Neural cell (in vitro differentiated cells): ENCODE results near the gene PTMS.

Experiments
- EZH2 ChIP-seq: fragments of 200-600, 300-800 bp; shearing (Covaris generic), sonication (generic); IDR thresholded peaks from 2 replicates; pipeline ENCODE4 v1.6.1; 2014; ENCODE audit warnings: antibody characterized with exemption, low read length, borderline replicate concordance, mild to moderate bottlenecking; ENCODE audit not compliant: insufficient read depth, poor library complexity, severe bottlenecking
- POLR2AphosphoS5 ChIP-seq: IDR thresholded peaks from 2 replicates; pipeline ENCODE4 v1.6.1; 2012
- TF ChIP-seq, protein P1 (sequence below): fragments of 450-650 bp; IDR thresholded peaks from 2 replicates; pipeline ENCODE4 v1.5.1; 2014; ENCODE audit warnings: antibody characterized with exemption, mild to moderate bottlenecking, moderate library complexity; ENCODE audit not compliant: poor library complexity, severe bottlenecking

DNA sequence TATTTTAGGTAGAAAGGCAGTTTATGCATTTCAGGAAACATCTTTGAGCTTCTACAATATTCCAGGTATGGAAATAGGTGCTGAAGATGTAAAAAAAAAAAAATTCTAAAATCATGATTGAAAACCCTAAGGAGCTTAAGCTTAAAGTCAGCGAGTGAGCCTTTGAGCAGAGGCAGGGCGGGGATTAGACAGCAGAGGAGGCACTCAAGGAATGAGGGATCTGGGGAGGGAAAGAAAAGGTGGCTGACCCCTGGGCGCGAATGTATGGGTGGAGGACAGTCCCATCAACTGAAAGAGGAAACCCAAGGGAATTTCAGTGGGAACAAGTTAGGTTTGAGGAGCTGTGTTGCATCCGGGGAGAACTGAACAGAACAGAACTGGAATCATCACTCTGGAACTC is 6.4 kb upstream of the PTMS start:
- TF ChIP-seq POLR2AphosphoS5 (no peak), EZH2 (no peak)
- TF ChIP-seq, protein P1, sequence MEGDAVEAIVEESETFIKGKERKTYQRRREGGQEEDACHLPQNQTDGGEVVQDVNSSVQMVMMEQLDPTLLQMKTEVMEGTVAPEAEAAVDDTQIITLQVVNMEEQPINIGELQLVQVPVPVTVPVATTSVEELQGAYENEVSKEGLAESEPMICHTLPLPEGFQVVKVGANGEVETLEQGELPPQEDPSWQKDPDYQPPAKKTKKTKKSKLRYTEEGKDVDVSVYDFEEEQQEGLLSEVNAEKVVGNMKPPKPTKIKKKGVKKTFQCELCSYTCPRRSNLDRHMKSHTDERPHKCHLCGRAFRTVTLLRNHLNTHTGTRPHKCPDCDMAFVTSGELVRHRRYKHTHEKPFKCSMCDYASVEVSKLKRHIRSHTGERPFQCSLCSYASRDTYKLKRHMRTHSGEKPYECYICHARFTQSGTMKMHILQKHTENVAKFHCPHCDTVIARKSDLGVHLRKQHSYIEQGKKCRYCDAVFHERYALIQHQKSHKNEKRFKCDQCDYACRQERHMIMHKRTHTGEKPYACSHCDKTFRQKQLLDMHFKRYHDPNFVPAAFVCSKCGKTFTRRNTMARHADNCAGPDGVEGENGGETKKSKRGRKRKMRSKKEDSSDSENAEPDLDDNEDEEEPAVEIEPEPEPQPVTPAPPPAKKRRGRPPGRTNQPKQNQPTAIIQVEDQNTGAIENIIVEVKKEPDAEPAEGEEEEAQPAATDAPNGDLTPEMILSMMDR, result no peak
